Small intestine (tissue), 7 donors: ENCODE results near the gene AEBP1. TPM values are rescaled to one million over a fixed set of nuclear protein-coding genes. Genes with fewer than 3 reads are reported as not detected.

Experiments used
- DNase-seq, 2 donors: peaks; one replicate each; pipeline versions ENCODE4 v3.0.0 to v3.0.0-alpha.2; 2013
- FAIRE-seq: peaks from 2 replicates; lab custom pipeline; 2012; peaks lifted over from hg19 to GRCh38; lab: Jason Lieb, UNC
- H3K27ac ChIP-seq, 3 donors: one replicate each; pipeline ENCODE4 v1.5.1; 2013; ENCODE audit warnings: low read length in 2 of 3, mild to moderate bottlenecking in 2 of 3, control low read depth in 1 of 3, inconsistent platforms in 1 of 3, low read depth in 1 of 3, moderate library complexity in 1 of 3
- H3K27me3 ChIP-seq, 3 donors: one replicate each; pipeline ENCODE4 v1.6.1; 2013; ENCODE audit warnings: low read length in 3 of 3, inconsistent platforms in 1 of 3; ENCODE audit not compliant: control insufficient read depth in 3 of 3, insufficient read depth in 3 of 3
- H3K36me3 ChIP-seq, 3 donors: one replicate each; pipeline ENCODE4 v1.6.1; 2013; ENCODE audit warnings: low read length in 3 of 3, inconsistent platforms in 1 of 3, low read depth in 1 of 3, mild to moderate bottlenecking in 1 of 3, moderate library complexity in 1 of 3; ENCODE audit not compliant: control insufficient read depth in 3 of 3, insufficient read depth in 2 of 3
- H3K4me1 ChIP-seq, 3 donors: one replicate each; pipeline ENCODE4 v1.6.1; 2013; ENCODE audit warnings: low read length in 2 of 3, inconsistent platforms in 1 of 3, low read depth in 1 of 3, mild to moderate bottlenecking in 1 of 3, moderate library complexity in 1 of 3; ENCODE audit not compliant: control insufficient read depth in 3 of 3, insufficient read depth in 2 of 3
- H3K4me3 ChIP-seq, 3 donors: one replicate each; pipeline ENCODE4 v1.5.1; 2013; ENCODE audit warnings: low read length in 3 of 3, control low read depth in 1 of 3, inconsistent platforms in 1 of 3, low read depth in 1 of 3, mild to moderate bottlenecking in 1 of 3, moderate library complexity in 1 of 3
- H3K9me3 ChIP-seq, 2 donors: one replicate each; pipeline ENCODE4 v1.6.1; 2013; ENCODE audit warnings: low read depth in 1 of 2, low read length in 1 of 2; ENCODE audit not compliant: control insufficient read depth in 2 of 2, insufficient read depth in 1 of 2
- WGBS, 3 donors: extraction: QIAGEN DNeasy Blood & Tissue Kit; methylation state at CpG; one replicate each; pipeline ENCODE4 v1.1.7; 2013; 5-methylcytosine and 5-hydroxymethylcytosine counted together
- polyA plus RNA-seq, 4 donors: library from polyadenylated mRNA; stranded (reverse) in 3 of 4; unstranded in 1 of 4; fragments of 200-250 nt in 3 of 4; fragments of 120-200 nt in 1 of 4; gene quantifications; one replicate each; pipeline versions ENCODE4 v1.2.1 to v1.2.3, GENCODE V29; 2013
- donor health status: healthy with polysubstance abuse.
- donor health status: control.
- donor health status: control.
- donor health status: Bipolar disorder and iron deficiency.
- donor health status: healthy.

Gene AEBP1
- polyA plus RNA-seq, 4 donors = 1.3 to 34.8 (median 6.8) TPM

DNA sequence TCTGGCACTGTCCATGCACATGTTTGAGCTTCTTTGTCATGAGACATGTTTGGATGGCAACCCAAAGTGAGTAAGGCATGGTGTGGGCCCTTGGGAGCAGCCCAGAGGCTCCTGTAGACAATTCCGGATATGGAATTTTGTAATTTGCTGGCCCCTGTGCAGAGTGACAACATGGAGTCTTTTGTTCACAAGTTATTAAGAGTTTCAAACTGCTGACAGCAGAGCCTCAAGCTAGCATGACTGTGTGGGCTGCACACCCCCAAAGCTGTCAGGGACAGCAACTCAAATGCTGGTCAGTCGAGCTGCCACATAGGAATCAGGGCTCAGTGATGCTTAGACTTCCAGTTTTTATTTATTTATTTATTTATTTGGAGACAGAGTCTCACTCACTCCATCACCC lies 44.0 kb downstream of the AEBP1 start:
- H3K4me3 ChIP-seq = no peak overlapping the region
- peaks cover 0 to 20% (median 0%) of the 10 kb centered on the region in 3 donors for H3K4me1 ChIP-seq
- WGBS, 3 donors = 71 to 85% (median 84%) methylated on average over 2 of the region's 2 CpGs
- DNase-seq (no peak), FAIRE-seq (no peak)
- no peaks in the 10 kb centered on the region for H3K9me3 ChIP-seq
- peaks cover 0 to 44% (median 3%) of the 10 kb centered on the region in 3 donors for H3K27me3 ChIP-seq
- H3K36me3 ChIP-seq = no peaks in the 10 kb centered on the region
- H3K27ac ChIP-seq = no peak overlapping the region

DNA sequence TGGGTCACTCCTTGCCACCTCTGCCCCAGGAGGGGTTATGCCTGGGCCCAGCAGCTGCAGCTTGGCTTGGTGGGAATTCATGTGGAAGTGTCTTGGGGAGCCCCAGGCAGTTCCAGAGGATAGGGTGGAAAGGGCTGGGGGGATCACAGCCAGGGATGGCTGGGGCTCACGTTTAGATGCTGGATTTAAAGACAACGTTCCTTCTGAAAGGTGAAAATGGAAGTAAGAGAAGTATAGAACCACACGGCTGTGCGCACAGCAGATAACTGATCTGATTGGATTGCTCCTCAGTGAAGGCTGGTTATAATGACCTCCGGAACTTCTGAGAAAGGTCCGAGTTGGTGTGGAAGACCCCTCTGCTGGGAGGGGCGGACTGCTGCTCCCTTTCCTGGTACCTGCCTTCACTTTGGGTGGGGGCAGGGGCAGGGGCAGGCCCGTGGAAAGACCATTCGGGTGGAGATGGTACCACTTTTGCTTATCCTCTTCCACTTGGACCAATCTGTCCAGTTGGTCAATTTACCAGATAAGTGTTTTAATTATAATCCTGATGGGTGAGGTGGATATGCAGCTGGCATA lies 44.9 kb downstream of the AEBP1 start:
- H3K4me3 ChIP-seq = no peak overlapping the region
- FAIRE-seq (no peak), DNase-seq (no peak)
- peaks cover 0 to 20% (median 0%) of the 10 kb centered on the region in 3 donors for H3K4me1 ChIP-seq
- peaks cover 0 to 40% (median 3%) of the 10 kb centered on the region in 3 donors for H3K27me3 ChIP-seq
- 80 to 86% (median 84%) methylated on average over 9 of the region's 9 CpGs for WGBS, 3 donors
- H3K9me3 ChIP-seq = no peaks in the 10 kb centered on the region
- H3K36me3 ChIP-seq = no peaks in the 10 kb centered on the region
- no peak overlapping the region for H3K27ac ChIP-seq

DNA sequence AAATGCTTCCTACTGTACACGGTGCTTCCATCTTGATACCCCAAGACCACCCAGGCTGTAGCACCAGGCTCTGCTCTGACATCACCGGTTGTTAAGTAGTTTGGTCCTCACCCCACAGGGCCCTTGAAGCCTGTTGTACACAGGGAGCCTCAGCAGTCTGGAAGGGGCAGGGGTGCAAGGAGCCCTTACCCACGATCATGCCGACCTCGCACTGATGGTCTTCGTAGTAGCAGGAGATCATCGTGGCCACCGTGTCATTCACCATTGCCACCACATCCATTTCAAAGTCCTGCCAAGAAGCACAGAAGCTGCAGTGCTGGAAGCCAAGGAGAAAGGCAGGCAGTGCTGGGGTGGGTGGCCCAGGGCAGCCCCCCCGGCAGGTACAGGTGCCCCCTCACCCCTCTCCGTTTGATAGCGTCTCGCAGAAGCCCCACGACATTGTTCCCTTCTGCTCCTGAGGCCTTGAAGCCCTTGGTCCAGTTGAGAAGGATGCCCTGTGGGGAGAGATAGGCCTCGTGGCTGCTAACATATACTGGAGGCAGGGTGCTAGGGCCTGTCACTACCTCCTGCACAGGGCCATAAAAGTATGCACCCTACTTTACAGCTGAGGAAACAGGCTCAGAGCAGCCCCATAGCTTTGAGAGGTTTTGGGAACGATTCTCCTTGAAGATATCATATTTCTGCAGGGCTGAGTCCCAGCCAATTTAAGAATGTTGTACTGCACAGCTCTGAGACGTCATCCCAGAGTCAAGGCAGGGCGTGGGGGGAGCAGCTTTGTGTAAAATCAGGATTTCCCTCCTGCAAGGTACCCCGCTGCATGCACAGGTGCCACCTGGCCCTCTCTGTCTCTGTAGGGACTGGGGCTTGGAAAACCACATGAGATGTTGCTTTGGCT lies 45.7 kb downstream of the AEBP1 start:
- WGBS, 3 donors = 84 to 88% (median 85%) methylated on average over 18 of the region's 18 CpGs

DNA sequence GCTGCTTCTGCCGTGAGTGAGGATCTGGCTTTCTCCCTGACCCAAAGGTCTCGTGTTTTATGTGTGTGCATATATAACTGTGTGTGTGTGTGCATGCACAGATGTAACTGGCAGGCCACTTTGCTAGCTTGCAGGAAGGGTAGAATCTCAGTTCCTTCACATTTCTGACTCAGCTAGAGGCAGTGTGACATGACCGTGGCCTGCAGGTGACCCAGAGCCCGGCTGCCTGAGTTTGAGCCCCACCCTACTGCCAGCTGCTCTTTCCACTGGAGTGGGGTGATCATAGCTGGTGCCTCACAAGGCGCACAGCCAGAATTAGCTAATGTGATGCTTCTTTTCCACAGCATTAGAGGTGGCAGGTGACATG lies 46.3 kb downstream of the AEBP1 start:
- H3K27ac ChIP-seq = no peak overlapping the region
- H3K36me3 ChIP-seq = no peaks in the 10 kb centered on the region
- no peak overlapping the region for H3K4me3 ChIP-seq
- H3K27me3 ChIP-seq = peaks cover 0 to 26% (median 0%) of the 10 kb centered on the region in 3 donors
- 50 to 67% (median 51%) methylated on average over 5 of the region's 5 CpGs for WGBS, 3 donors
- no peaks in the 10 kb centered on the region for H3K9me3 ChIP-seq
- DNase-seq (no peak), FAIRE-seq (no peak)
- peaks cover 0 to 17% (median 0%) of the 10 kb centered on the region in 3 donors for H3K4me1 ChIP-seq

More for the DNA sequence above, 45.7 kb downstream of the AEBP1 start:
- Histone ChIP-seq H3K36me3 (no peaks in the 10 kb centered on the region), H3K9me3 (no peaks in the 10 kb centered on the region), H3K4me1 (peaks cover 0 to 20% (median 0%) of the 10 kb centered on the region in 3 donors), H3K4me3 (no peak overlapping the region), H3K27ac (no peak overlapping the region), H3K27me3 (peaks cover 0 to 32% (median 3%) of the 10 kb centered on the region in 3 donors)
- FAIRE-seq (no peak), DNase-seq (no peak)

DNA sequence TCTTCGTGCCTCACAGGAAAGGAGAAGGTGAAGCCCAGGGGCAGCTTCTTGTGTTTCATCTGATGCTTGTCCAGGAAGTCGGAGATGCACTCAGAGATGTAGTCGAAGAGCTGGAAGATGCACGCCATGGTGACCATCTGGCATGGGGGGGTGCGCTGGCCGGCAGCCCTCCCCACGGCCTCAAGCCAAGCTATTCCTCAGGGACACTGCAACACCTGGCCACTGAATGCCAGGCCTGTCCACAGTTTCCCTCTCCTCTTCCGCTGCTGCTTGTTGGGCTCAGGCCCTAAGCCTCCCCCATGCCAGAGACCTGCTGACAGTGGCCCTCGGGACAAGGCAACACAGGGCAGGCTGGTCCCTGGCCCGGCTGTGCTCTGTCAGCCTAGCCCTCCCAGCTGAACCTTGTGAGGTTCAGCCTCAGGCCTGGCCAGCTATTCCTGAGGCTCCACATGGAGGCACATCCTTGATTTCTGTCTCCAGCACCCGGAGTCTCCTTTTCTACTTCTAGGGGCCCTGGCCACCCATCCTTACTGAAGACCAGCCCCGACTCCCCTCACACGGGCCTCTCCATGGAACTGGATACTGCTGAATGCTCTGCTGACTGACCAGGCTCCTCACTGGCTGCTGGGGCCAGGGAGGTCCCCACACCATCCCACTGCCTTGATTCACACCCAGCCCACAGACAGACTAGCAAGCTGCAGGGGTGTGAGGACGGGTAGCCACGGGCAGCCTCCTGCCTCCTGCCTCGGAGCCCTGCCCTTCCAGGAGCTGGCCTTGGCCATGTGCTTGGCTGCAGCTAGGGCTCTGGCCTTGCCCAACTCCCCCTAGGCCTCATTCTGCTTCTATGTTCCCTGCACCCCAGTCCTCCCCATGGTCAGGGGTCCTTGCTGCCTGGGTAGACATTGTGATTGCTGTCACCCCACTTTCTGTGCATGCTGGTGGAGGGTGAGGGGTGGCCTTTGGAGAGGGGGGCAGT lies 47.1 kb downstream of the AEBP1 start:
- Histone ChIP-seq H3K9me3 (no peaks in the 10 kb centered on the region), H3K27me3 (peaks cover 0 to 20% (median 0%) of the 10 kb centered on the region in 3 donors), H3K27ac (no peak overlapping the region), H3K4me3 (no peak overlapping the region), H3K36me3 (no peaks in the 10 kb centered on the region), H3K4me1 (peaks cover 0 to 12% (median 2%) of the 10 kb centered on the region in 3 donors)
- FAIRE-seq (no peak), DNase-seq (no peak)
- 89 to 91% (median 91%) methylated on average over 15 to 16 of the region's 16 CpGs for WGBS, 3 donors

DNA sequence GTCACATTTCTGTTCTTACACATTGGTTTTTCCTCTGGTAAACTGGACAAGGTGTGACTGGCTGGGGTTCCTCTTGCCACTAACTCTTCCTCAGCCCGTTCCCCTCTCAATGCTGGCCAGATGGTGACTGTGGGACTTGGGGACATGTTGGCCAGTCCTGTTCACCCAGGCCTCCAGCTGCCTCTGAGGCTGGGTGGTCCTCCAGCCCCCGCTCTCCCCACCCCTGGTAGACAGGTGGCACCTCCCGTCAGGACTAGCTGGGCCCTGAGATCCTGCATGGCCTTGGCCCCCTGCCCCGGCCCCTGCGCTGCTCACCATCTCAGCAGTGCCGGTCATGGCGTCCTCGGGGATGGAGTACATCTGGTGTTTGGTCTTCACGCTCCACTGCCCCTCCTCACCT lies 47.8 kb downstream of the AEBP1 start:
- Histone ChIP-seq H3K4me3 (no peak overlapping the region), H3K9me3 (no peaks in the 10 kb centered on the region), H3K36me3 (no peaks in the 10 kb centered on the region), H3K4me1 (peaks cover 0 to 5% (median 2%) of the 10 kb centered on the region in 3 donors), H3K27ac (no peak overlapping the region), H3K27me3 (peaks cover 0 to 13% (median 0%) of the 10 kb centered on the region in 3 donors)
- no peak for FAIRE-seq
- DNase-seq = no peak
- WGBS, 3 donors = 93 to 96% (median 94%) methylated on average over 9 of the region's 9 CpGs

DNA sequence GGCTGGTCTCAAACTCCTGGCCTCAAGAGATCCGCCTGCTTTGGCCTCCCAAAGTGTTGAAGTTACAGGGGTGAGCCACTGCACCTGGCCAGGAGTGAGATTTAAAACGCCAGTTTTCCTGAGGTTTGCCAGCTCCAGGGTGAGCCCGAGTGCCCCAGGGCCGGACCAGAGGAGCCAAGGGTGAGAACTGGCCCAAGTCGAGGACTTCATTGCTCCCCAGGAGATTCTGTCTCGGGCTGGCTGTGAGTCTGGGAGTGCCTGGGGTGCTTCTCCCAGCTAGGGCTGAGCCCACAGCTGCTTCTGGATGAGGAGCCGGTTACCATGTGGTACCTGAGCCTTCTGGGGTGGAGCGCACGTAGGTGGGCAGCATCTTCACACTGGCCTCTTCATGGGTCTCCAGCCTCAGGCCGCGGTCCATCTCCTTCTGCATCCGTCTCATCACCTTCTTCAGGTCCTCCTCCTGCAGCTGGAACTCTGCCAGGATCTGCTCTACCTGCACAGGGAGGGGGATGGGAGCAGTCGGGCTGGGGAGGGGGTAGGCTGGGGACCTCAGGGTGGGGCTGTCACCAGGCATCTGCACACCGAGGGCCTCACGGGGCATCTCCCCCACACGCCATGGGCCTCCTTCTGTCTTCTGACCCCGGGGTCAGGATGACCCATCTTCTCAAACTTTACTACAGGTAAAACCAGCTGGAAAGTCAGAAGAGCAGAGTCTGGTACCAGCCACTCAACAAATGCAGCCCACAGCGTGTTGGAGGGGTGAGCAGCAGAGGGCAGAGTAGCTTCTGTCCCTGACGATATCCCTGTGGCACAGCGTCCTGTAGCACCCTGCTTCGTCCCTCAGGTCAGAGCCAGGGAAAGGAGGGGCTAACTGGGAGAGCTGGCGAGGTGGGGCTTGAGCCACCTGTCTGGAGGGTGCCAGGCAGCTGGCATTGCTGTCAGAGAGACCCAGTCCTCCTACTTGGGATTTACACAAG lies 49.1 kb downstream of the AEBP1 start:
- Histone ChIP-seq H3K27me3 (peaks cover 0 to 6% (median 0%) of the 10 kb centered on the region in 3 donors), H3K4me3 (no peak overlapping the region), H3K27ac (no peak overlapping the region), H3K36me3 (no peaks in the 10 kb centered on the region), H3K9me3 (no peaks in the 10 kb centered on the region), H3K4me1 (peaks cover 0 to 2% (median 0%) of the 10 kb centered on the region in 3 donors)
- FAIRE-seq (no peak), DNase-seq (no peak)
- WGBS, 3 donors = 63 to 80% (median 71%) methylated on average over 20 to 22 of the region's 22 CpGs
